Endodermal cell (in vitro differentiated cells): ENCODE results near the gene ZNF839. TPM values are rescaled to one million over a fixed set of nuclear protein-coding genes. Genes with fewer than 3 reads are reported as not detected.

Source experiments
- DNase-seq: peaks from one replicate; pipeline ENCODE4 v3.0.0-alpha.2; 2017
- H3K27ac ChIP-seq: 2 replicates; pipeline ENCODE4 v1.5.1; 2013; ENCODE audit warnings: mild to moderate bottlenecking, low read depth, low read length, moderate library complexity
- H3K27me3 ChIP-seq: 2 replicates; pipeline ENCODE4 v1.6.1; 2013; ENCODE audit warnings: mild to moderate bottlenecking, low read length, moderate library complexity; ENCODE audit not compliant: insufficient read depth, control insufficient read depth, poor library complexity, severe bottlenecking
- H3K36me3 ChIP-seq: 2 replicates; pipeline ENCODE4 v1.7.0; 2013; ENCODE audit warnings: mild to moderate bottlenecking, low read length, moderate library complexity; ENCODE audit not compliant: control insufficient read depth, insufficient read depth
- H3K4me1 ChIP-seq: one replicate; pipeline ENCODE4 v1.7.0; 2013; ENCODE audit warnings: low read length; ENCODE audit not compliant: control insufficient read depth, insufficient read depth
- H3K4me3 ChIP-seq: 2 replicates; pipeline ENCODE4 v1.5.1; 2013; ENCODE audit warnings: mild to moderate bottlenecking, low read length, moderate library complexity
- H3K9ac ChIP-seq: 2 replicates; pipeline ENCODE4 v1.6.1; 2013; ENCODE audit warnings: mild to moderate bottlenecking, low read length, moderate library complexity; ENCODE audit not compliant: poor library complexity, severe bottlenecking; ENCODE audit errors: extremely low read depth
- H3K9me3 ChIP-seq: 2 replicates; pipeline ENCODE4 v1.6.1; 2013; ENCODE audit warnings: mild to moderate bottlenecking, low read length, moderate library complexity; ENCODE audit not compliant: control insufficient read depth
- H3K27ac Mint-ChIP-seq: 2 replicates; pipeline ENCODE4 v1.8.0; 2020; ENCODE audit warnings: mixed read lengths
- H3K27me3 Mint-ChIP-seq: 2 replicates; pipeline ENCODE4 v1.8.0; 2021; ENCODE audit warnings: mild to moderate bottlenecking, mixed read lengths; ENCODE audit not compliant: insufficient read depth
- H3K36me3 Mint-ChIP-seq: 2 replicates; pipeline ENCODE4 v1.8.0; 2020; ENCODE audit warnings: low read depth, mixed read lengths
- H3K4me1 Mint-ChIP-seq: 2 replicates; pipeline ENCODE4 v1.8.0; 2020; ENCODE audit warnings: mixed read lengths
- H3K4me3 Mint-ChIP-seq: 2 replicates; pipeline ENCODE4 v1.8.0; 2020; ENCODE audit warnings: mild to moderate bottlenecking, moderate library complexity, mixed read lengths
- H3K9me3 Mint-ChIP-seq: 2 replicates; pipeline ENCODE4 v1.8.0; 2020; ENCODE audit warnings: mild to moderate bottlenecking, mixed read lengths
- CTCF ChIP-seq: fragments of 200-600 bp; sonication (generic); conservative IDR thresholded peaks from 2 replicates; pipeline ENCODE4 v1.5.0; 2021; ENCODE audit warnings: antibody characterized with exemption, mild to moderate bottlenecking
- WGBS, 2 experiments: methylation state at CpG; one replicate each; pipeline versions ENCODE4 v1.1.5 to v1.1.7; 2013; ENCODE audit warnings: missing lambda C conversion rate in 2 of 2, mixed read lengths in 1 of 2; ENCODE audit not compliant: insufficient coverage in 1 of 2, insufficient read length in 1 of 2; 5-methylcytosine and 5-hydroxymethylcytosine counted together
- total RNA-seq, 2 donors: library from RNA; stranded (reverse); fragmentation: NEBNext Ultra II Directional in 1 of 2; extraction: Animal tissue kit (Norgen Biotek cat#: 25700) in 1 of 2; gene quantifications; 2 replicates in 1 of 2; 3 replicates in 1 of 2; pipeline ENCODE4 v1.2.1, GENCODE V29; 2021

ZNF839 gene
- total RNA-seq, 2 donors from 2014 or later = 16.5 to 19.1 TPM

- H3K4me1 ChIP-seq = no peaks in the 10 kb centered on the region
- H3K27me3 ChIP-seq = no peaks in the 10 kb centered on the region
- Mint-ChIP-seq H3K4me3 (no peak overlapping the region), H3K27ac (no peak overlapping the region), H3K27me3 (no peaks in the 10 kb centered on the region), H3K9me3 (no peaks in the 10 kb centered on the region), H3K36me3 (peaks cover 33% of the 10 kb centered on the region), H3K4me1 (no peaks in the 10 kb centered on the region)
- DNase-seq = no peak
- WGBS, 2 experiments = 98 to 100% methylated on average over 1 to 2 of the region's 2 CpGs
- H3K4me3 ChIP-seq = no peak overlapping the region
- H3K9ac ChIP-seq = no peak overlapping the region
- H3K36me3 ChIP-seq = no peaks in the 10 kb centered on the region
- no peak for TF ChIP-seq CTCF
- H3K9me3 ChIP-seq = no peaks in the 10 kb centered on the region
- peak overlapping the region; percentile 96 for H3K27ac ChIP-seq
These were observed 69.7 kb downstream of the ZNF839 start for GRCh38 chr14:102389246-102389645.

- Mint-ChIP-seq H3K4me1 (peaks cover 4% of the 10 kb centered on the region), H3K9me3 (no peaks in the 10 kb centered on the region), H3K27me3 (no peaks in the 10 kb centered on the region), H3K36me3 (peaks cover 35% of the 10 kb centered on the region), H3K27ac (no peak overlapping the region), H3K4me3 (no peak overlapping the region)
- Histone ChIP-seq H3K27me3 (no peaks in the 10 kb centered on the region), H3K4me1 (no peaks in the 10 kb centered on the region), H3K9ac (no peak overlapping the region), H3K27ac (peak overlapping the region; percentile 96), H3K36me3 (no peaks in the 10 kb centered on the region), H3K9me3 (no peaks in the 10 kb centered on the region), H3K4me3 (no peak overlapping the region)
- TF ChIP-seq CTCF = no peak
- no peak for DNase-seq
- 88% methylated on average over 1 of the region's 2 CpGs; no CpG with 5 or more reads in 1 of the 2 experiments for WGBS, 2 experiments
These were observed 70.7 kb downstream of the ZNF839 start for GRCh38 chr14:102390064-102390855.

Other genes starting within 250 kb of the ZNF839 start
- 100 to 1,000 TPM; 696 to 821 TPM for gene HSP90AA1, start 232.7 kb upstream of the ZNF839 start, total RNA-seq
- gene WDR20, start 179.8 kb upstream of the ZNF839 start, total RNA-seq = 10 to 100 TPM; 33.8 to 37.6 TPM
- 100 to 1,000 TPM in 1 of 2 donors, 10 to 100 TPM in 1; 60.3 to 102 TPM for gene MOK, start 14.6 kb upstream of the ZNF839 start, total RNA-seq
- gene CINP, start 43.1 kb downstream of the ZNF839 start, total RNA-seq = 10 to 100 TPM; 33.3 to 38.3 TPM
- 10 to 100 TPM; 27.7 to 28.0 TPM for gene TECPR2, start 43.2 kb downstream of the ZNF839 start, total RNA-seq
- 10 to 100 TPM; 32.7 to 38.9 TPM for gene ANKRD9, start 190.0 kb downstream of the ZNF839 start, total RNA-seq